CD4-positive, alpha-beta T cell treated with Interleukin-12 subunit alpha and Interleukin-12 subunit beta, for 1 hour (primary cell): ENCODE measurements around the gene PSORS1C1.
"Not testable (repeated sequence)": the region's sequence is repeated elsewhere in the genome, so short reads cannot be mapped to it uniquely, and the experiment has no call there.

Experiments used
- DNase-seq: peaks from one replicate; pipeline ENCODE4 v3.0.0-alpha.2; 2020

PSORS1C1 gene, protein sequence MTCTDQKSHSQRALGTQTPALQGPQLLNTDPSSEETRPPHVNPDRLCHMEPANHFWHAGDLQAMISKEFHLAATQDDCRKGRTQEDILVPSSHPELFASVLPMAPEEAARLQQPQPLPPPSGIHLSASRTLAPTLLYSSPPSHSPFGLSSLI

GRCh38 chr6:31114541-31114878 lies at the start of gene PSORS1C1:
TSS of gene PSORS1C1 (plus strand) at chr6:31114800. CDS start at chr6:31129633, 14,833 bp downstream.
- no peak for DNase-seq

DNA sequence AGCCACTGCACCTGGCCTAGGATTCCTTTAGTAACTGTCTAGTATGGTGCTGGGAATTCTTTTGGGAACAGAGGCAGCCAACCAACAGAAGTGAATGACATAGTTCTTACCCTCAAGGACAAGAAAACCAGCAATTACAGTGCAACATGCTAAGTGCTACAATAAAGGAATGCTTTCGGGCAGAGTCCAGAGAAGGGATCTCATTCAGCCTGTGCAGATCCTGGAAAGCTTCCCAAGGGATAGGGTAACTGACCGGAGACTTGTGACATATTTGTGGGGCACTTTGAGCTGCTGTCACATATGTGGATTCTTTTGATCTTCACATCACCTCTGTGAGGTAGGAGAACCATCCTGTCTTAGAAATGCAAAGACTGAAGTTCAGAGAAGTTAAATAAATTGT lies 49.0 kb upstream of the PSORS1C1 start:
- no peak for DNase-seq

GRCh38 chr6:31067028-31067427 lies 47.6 kb upstream of the PSORS1C1 start:
- DNase-seq = not testable (repeated sequence)

- not testable (repeated sequence) for DNase-seq
Observed at GRCh38 chr6:31067891-31068668, 46.5 kb upstream of the PSORS1C1 start.

DNA sequence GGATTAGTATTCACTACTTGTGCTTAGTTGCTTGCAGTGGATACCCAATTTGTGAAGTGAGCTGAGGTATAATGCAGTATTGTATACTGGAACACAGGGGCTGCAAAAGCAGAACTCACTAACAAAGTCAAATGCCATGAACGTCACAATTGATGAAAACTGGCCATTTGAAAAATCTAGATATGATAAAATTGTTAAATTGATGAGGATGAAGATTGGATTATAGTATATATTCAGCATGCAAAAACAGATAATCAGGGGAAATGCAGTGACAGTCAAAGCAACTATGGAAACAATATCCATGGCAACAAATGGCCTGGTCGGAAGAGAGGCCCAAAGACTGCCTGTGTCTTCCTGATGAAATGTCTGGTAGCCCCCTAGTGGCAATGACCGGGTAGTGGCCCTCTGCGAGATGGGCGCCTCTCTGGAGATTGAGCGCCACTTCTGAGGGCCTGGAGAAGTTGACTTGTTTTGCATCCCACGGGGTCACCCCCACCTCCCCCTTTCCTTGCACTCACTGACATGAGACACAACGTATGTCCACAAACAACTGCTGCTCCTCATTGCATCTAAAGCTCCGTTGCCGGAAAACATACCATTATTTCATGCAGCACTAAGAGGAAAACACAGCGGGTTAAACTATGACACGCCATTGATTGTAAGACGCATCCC lies 45.8 kb upstream of the PSORS1C1 start:
- DNase-seq = peak; percentile 71

DNA sequence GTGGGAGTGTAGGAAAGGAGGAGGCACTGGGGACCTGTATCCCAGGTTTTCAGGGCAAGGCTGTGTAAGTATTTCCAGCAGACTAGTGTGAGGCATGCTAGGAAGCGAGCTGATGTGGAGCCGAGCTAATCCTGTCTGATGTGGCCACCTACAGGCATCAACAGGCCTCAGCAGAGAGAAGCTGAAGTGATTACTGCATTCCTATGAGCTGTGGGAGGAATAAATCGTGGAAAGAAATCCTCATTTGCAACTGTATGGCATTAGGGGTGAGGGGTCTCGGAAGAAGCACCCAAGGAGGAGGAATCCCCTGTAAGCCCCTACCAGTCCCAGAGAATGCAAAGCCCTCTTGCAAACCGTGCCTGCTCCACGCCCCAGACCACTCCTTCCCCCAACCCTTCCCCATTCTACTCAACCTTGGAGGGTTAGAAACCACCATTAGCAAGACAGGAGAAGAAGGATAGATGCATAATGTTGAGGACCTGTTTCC lies 43.8 kb upstream of the PSORS1C1 start:
- no peak for DNase-seq

- no peak for DNase-seq
Observed at GRCh38 chr6:31074401-31074800, 40.2 kb upstream of the PSORS1C1 start.

DNA sequence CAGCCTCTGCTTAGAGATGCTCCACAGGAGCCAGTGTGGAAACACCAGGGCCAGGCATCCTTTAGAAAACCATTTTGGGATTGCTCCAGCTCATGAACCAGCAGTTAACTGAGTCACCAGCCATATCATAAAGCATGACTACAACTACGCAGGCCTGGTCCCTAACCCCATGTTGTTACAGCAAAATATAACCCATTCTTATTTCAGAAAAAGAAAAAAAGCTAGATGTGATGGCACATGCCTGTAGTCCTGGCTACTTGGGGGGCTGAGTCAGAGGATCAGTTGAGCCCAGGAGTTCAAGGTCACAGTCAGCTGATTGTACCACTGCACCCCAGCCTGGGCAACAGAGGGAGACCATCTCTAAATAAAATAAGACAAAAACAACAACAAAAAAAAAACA lies 39.1 kb upstream of the PSORS1C1 start:
- no peak for DNase-seq

DNA sequence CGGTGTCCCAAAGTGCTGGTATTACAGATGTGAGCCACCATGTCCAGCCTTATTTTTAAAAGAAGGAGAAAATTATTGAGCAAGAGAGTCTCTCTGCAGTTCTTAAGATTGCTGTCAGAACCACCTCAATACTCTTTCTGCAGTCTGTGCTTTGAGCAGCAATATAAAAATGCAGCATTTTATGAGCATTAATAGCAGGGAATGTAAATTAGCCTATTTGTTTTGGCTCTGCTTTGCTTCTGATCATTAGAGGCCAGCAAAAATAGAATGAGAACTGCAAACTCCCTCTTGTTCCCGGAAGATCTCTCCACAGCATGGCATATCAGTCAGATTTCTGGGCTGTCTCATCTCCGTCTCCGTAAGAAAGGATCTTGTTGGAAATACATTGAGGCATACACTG lies 38.0 kb upstream of the PSORS1C1 start:
- no peak for DNase-seq

- DNase-seq = peak; percentile 73
Observed at GRCh38 chr6:31079656-31080261, 34.8 kb upstream of the PSORS1C1 start.

DNA sequence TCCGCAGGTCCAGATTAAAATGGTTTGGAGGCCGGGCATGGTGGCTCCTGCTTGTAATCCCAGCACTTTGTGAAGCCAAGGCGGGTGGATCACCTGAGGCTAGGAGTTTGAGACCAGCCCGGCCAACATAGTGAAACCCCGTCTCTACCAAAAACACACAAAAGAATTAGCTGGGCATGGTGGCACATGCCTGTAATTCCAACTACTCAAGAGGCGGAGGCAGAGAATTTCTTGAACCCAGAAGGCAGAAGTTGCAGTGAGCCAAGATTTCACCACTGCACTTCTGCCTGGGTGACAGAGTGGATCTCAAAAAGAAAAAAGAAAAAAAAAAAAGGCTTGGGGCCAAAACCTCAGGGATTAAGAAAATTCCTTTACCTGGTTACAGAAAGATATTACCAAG lies 32.7 kb upstream of the PSORS1C1 start:
- DNase-seq = no peak

DNA sequence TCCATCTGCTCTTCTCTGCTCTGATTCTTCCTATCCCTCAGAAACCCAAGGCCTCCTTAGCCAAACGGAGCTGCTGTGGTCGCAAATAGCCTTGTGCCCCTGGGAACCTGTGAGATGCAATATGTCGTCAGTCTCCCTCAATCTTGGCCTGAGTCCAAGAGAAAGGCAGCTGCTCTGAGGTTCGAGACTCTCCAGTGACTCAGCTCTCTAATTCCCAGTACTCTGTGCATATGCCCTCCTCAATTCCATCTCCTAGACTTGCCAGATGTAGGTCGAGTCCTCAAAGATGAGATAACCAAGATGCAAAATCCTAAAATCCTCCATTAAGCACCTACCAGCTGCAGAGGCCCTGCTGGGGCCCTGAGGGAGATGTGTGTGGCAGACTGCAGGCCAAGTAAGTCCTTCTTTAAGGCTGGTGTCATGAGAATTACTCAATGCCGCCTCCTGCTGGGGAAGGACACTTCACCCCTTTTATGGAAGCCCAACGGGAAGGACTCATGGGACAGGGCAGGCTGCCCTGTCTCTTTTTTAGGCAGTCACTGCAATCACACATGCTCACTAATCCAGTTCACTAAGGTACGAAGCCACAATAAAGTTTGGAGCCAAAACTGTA lies 30.8 kb upstream of the PSORS1C1 start:
- DNase-seq = peak; percentile 37

- no peak for DNase-seq
Observed at GRCh38 chr6:31086788-31087440, 27.7 kb upstream of the PSORS1C1 start.

DNA sequence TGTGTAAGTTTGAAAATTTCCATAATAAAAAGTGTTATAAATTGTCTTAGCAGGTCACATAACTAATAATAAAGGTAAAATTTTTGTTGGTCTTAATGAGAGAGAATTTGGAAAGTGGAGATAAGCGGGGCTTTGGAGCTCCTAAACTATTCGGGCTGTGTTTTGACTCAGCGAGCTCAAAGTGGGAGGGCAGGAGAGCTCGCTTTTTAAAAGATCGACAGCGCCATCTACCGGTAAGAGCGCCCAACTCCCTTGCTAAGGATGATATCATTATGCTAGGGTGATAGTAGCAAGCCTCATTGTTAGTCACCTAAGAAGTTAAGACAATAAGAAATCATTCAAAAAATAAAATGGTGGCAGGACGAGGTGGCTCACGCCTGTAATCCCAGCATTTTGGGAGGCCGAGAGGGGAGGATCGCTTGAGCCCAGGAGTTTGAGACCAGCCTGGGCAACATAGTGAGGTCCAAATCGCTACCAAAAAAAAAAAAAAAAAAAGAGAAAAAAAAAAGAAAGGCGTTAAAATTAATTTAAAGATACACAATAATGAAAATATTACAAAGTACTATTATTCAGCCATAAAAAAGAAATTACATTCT lies 27.0 kb upstream of the PSORS1C1 start:
- peak; percentile 85 for DNase-seq

DNA sequence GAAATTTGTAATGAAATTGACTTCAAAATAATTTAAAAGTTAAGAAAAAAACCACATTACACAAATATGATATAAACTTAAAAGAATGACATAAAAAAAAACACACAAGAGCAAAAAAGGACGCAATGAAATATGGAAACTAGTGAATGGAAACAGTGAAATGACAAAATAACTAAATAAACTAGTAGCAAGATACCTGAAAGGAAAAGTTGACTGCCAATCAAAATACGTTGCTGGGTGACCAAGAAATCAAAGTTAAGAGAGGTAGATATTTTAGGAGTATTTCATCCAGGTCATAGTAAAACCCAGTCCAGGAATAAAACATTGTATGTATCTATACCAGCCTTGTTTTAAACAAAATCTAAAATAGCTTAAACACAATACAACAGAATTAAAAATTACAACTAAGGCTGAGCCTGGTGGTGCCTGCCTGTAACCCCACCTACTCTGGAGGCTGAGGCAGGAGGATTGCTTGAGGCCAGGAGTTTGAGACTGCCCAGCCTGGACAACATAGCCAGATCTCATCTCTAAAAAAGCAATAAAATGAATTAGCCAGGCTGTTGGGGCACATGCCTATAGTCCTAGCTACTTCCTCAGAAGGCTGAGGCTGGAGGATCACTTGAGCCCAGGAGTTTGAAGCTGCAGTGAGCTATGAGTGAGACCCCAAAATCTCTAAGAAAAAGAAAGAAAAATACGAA lies 24.2 kb upstream of the PSORS1C1 start:
- no peak for DNase-seq

DNA sequence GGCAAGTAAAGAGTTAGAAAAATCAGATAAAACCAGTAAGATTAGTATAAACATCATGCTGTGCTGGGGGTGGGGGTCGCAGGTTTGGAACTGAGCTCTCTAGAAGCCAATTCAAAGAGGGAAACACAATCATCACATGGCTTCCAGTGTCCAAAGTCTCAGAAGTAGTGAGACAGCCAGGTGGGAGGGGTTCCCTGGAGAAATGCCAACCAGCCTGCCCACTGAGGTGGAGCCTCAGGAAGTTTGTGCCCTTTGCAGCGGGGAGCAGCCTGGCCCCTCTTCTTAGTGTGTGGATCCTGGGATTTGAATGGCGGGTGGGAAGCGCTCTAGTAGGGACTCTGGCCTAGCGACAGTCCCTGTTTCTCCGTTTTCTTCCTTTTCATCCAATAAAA lies 23.6 kb upstream of the PSORS1C1 start:
- no peak for DNase-seq

GRCh38 chr6:31091680-31092079 lies 22.9 kb upstream of the PSORS1C1 start:
- DNase-seq = no peak

DNA sequence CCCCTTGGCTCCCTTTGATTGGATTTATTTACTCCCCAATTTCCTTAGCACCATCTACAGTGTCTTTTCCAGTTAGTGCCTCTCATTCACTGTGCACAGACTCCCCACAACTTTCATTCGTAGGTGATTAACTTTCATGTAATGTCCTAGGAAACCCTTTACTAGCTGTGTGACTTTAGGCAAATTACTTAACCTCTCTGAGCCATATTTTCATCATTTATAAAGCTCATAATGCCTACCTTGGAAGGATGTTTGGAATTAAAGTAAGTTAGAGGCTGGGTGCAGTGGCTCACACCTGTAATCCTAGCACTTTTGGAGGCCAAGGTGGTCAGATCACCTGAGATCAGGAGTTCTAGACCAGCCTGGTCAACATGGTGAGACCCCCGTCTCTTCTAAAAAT lies 22.4 kb upstream of the PSORS1C1 start:
- no peak for DNase-seq

GRCh38 chr6:31092769-31093505 lies 21.7 kb upstream of the PSORS1C1 start:
- DNase-seq = no peak

DNA sequence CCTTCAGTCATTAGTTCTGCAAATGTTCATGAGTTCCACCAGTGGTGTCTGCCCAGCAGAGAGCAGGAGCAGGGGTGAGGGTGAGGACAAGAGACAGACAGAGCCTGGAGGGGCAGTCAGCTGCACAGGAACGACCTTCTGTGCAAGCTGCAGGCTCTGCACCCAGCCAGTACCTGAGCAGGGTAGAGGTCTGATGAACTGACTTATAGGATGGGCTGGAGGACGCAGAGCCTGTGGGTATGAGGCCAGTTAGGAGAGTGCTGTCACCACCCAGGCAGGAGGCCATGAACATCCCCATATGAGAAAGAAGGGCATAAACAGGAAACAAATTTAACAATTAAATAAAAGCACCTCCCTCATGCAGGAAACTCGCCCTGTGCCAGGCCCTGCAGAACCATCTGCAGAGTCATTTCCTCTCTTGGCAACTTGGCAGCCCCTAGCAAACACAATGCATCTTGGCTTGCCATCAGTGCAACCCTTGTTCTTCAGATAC lies 20.2 kb upstream of the PSORS1C1 start:
- peak; percentile 45 for DNase-seq

- no peak for DNase-seq
Observed at GRCh38 chr6:31096215-31096614, 18.4 kb upstream of the PSORS1C1 start.
